SK-N-MC (cell line): ENCODE measurements around the gene CLSTN3.

ENCODE experiments used
- EZH2 ChIP-seq: fragments of 200-600 bp; sonication (generic); IDR thresholded peaks from one replicate; pipeline ENCODE4 v1.6.1; 2017; ENCODE audit warnings: antibody characterized with exemption
- POLR2AphosphoS5 ChIP-seq: IDR thresholded peaks from 2 replicates; pipeline ENCODE4 v1.6.1; 2012; ENCODE audit warnings: mild to moderate bottlenecking, low read depth, low read length, borderline replicate concordance

DNA sequence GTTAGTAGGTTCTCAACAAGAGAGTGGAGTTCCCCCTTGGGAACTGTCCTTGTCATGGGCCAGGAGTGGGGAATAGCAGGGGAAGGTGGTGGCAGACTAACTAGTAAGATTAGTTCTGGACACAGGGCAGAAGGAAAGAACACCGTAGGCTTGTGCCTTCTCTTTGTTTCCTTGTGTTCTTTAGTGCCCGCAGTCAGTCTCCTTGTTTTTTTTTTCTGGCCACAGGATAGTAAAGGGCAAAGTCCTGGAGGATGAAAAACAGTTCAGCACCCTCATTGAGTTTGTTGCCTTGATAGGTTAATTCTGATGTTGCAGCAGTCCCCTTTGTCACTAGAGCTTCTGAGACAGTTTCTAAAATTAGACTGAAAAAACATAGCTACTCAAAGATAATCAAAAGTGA lies 67.7 kb downstream of the CLSTN3 start:
- TF ChIP-seq POLR2AphosphoS5 (no peak), EZH2 (no peak)
